Urothelium cell line (cell line): ENCODE results near the gene UVRAG.
"Not testable (repeated sequence)": the region's sequence is repeated elsewhere in the genome, so short reads cannot be mapped to it uniquely, and the experiment has no call there.

Source experiments
- DNase-seq: peaks from one replicate; pipeline ENCODE4 v3.0.0; 2011; ENCODE audit warnings: low spot score, mixed read lengths
- FAIRE-seq: peaks from 2 replicates; lab custom pipeline; 2011; peaks lifted over from hg19 to GRCh38; lab: Jason Lieb, UNC

The UVRAG gene

DNA sequence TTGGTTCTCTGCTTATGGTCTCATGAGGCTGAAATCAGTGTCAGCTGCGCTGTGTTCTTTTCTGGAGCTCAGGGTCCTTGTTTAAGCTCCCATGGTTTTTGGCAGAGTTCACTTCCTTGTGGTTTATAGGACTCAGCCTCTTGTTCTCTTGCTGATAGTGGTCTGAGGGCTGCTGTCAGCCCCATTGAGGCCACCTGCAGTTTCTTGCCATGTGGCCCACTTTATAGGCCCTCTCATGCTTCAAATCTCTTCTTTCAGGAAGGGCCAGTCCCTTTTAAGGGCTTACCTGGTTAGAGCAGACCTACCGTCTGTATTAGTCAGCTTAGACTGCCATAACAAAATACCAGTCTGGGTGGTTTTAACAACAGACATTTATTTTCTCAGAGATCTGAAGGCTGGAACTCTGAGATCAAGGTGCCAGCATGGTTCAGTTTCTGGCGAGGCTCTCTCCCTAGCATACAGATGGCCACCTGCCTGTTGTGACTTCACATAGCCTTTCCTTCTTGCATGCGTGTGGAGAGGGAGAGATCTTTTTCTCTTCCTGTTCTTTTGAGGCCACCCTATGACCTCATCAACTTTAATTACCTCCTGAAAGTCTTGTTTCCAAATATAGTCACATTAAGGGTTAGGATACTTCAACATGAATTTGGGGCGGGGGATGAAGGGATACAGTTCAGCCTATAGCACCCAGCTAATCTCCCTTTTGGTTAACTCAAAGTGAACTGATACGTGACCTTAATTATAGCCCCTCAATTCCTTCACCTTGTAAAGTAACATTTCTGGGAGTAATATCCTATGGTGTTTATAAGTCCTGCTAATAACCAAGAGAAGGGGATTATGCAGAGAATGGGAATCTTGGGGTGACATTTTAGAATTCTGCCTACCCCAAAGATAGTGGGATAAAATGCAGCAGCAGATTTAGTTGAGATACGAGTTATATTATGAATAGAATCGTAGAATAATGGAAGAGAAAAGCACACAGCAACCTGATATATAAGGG, 131.8 kb downstream of the UVRAG start:
- no peak for FAIRE-seq
- no peak for DNase-seq

DNA sequence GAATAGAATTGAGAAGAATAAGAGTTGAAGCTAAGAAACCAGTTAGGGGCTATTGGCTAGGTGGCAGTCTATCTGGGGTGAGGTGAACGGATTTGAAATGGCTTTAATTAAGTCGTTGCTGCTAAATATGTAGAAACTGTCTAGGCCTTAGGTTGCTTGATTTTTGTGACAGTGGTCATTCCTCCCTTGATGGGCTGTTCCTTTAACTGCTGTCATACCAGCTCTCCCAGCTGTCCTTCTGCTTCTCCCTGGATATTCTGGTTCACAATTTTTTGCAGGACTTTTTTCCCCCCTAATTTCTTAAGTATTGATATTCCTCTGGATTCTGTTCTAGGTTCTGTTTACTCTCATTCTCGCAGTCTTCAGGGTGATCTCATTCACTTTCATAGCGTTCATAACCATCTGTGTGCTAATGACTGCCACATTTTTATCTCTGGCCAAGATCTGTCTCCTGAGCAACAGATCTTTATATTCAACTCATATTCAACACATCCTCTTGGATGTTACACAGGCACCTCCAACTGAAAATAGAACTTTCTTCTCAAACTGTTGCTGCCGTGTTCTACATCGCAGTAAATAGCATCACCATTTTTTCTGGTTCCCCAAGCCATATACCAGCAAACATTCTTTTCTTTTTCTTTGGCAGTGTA, 134.1 kb downstream of the UVRAG start:
- DNase-seq, result no peak
- no peak for FAIRE-seq

- FAIRE-seq (no peak), DNase-seq (no peak)
Measured at GRCh38 chr11:75950141-75950540, 135.1 kb downstream of the UVRAG start.

GRCh38 chr11:75954039-75954438, 139.0 kb downstream of the UVRAG start:
- no peak for DNase-seq
- no peak for FAIRE-seq

GRCh38 chr11:75955443-75955842, 140.4 kb downstream of the UVRAG start:
- FAIRE-seq (no peak), DNase-seq (no peak)

- DNase-seq (no peak), FAIRE-seq (no peak)
Measured at GRCh38 chr11:75959540-75959939, 144.5 kb downstream of the UVRAG start.

DNA sequence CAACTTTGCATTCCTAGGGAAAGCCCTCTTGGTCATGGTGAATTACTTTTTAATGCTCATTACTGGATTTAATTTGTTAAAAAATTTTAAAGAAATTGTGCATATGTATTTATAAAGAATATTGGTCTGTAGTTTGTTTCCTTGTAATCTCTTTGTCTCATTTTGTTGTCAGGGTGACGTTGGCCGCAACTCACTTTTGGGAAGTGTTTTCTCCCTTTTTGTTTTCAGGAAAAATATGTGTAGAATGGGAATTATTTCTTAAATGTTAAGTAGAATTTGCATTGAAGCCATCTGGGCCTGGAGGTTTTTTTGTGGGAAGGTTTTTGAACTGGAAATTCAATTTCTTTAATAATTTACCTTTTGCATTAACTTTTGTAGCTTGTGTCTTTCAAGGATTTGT, 149.1 kb downstream of the UVRAG start:
- no peak for DNase-seq
- FAIRE-seq, result no peak

DNA sequence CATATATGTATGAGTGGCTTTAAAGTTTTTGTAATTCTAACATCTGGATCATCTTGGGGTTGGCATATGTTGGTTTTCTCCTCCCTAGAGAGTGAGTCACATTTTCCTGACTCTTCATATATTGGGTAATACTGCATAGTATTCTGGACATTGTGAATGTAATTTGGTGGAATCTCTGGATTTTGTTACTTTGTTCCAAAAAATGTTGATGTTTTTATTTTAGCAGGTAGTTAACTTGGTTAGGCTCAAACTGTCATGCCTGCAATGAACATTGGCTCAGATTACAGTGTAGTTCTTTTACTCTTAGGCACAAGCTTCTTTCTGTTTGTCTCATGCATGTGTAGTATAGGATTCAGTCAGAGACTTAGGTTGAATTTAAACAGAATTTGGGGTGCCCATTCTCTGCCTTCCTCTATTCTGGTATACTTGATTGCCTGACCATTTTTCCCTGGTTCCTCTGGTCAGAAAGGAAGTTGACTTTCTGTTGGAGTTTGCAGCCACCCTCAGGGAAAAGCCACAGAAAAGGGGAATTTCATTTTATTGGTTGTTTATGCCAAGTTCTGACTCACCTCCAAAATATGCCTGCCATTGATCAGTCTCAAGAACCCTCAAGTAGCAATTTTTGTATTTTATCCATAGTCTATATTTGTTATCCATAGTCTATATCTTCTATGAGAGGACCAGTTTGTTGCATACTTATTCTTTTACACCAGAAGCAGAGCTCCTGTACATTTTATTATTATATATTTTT, 151.7 kb downstream of the UVRAG start:
- no peak for FAIRE-seq
- DNase-seq, result peak; percentile 32

- FAIRE-seq (no peak), DNase-seq (no peak)
Measured at GRCh38 chr11:75968021-75968625, 153.1 kb downstream of the UVRAG start.

GRCh38 chr11:75969626-75970308, 154.8 kb downstream of the UVRAG start:
- DNase-seq (no peak), FAIRE-seq (peak; percentile 48)

GRCh38 chr11:75973710-75974109, 158.7 kb downstream of the UVRAG start:
- DNase-seq, FAIRE-seq: not testable (repeated sequence)

DNA sequence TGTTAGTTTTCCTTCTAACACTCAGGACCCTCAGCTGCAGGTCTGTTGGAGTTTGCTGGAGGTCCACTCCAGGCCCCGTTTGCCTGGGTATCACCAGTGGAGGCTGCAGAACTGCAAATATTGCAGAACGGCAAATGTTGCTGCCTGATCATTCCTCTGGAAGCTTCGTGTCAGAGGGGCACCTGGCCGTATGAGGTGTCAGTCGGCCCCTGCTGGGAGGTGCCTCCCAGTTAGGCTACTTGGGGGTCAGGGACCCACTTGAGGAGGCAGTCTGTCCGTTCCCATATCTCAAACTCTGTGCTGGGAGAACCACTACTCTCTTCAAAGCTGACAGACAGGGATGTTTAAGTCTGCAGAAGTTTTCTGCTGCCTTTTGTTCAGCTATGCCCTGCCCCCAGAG, 164.1 kb downstream of the UVRAG start:
- not testable (repeated sequence) for FAIRE-seq, DNase-seq

- not testable (repeated sequence) for FAIRE-seq, DNase-seq
Measured at GRCh38 chr11:75979479-75980027, 164.5 kb downstream of the UVRAG start.

- FAIRE-seq (no peak), DNase-seq (no peak)
Measured at GRCh38 chr11:75980031-75980430, 165.0 kb downstream of the UVRAG start.

GRCh38 chr11:75981546-75981945, 166.5 kb downstream of the UVRAG start:
- no peak for FAIRE-seq
- DNase-seq, result no peak

- DNase-seq (no peak), FAIRE-seq (no peak)
Measured at GRCh38 chr11:75982309-75982708, 167.3 kb downstream of the UVRAG start.

- DNase-seq (no peak), FAIRE-seq (no peak)
Measured at GRCh38 chr11:75986966-75987365, 172.0 kb downstream of the UVRAG start.

GRCh38 chr11:75993126-75993525, 178.1 kb downstream of the UVRAG start:
- DNase-seq, result no peak
- no peak for FAIRE-seq

GRCh38 chr11:75994616-75995015, 179.6 kb downstream of the UVRAG start:
- DNase-seq (no peak), FAIRE-seq (no peak)
